ENCODE data around the gene STAT4. TPM values are rescaled to one million over a fixed set of nuclear protein-coding genes. Genes with fewer than 3 reads are reported as not detected.

The STAT4 gene
- total RNA-seq, 2 experiments from 2014 or later = 77.1 to 83.0 TPM

- Mint-ChIP-seq H3K36me3 (ENCODE audit: low read depth) (peaks cover 99% of the 10 kb centered on the region), H3K27me3 (no peaks in the 10 kb centered on the region), H3K9me3 (no peaks in the 10 kb centered on the region), H3K4me1 (ENCODE audit: low read depth) (peaks cover 33% of the 10 kb centered on the region), H3K27ac (peak overlapping the region; percentile 64), H3K4me3 (no peak overlapping the region)
- H3K27me3 ChIP-seq (ENCODE audit: control insufficient read depth in 1 of 2, insufficient read depth in 2 of 2, low read length in 2 of 2) = no peaks in the 10 kb centered on the region
- peaks cover 100% of the 10 kb centered on the region for H3K36me3 ChIP-seq (ENCODE audit: insufficient read depth, low read length)
- TF ChIP-seq CTCF (IDR thresholded peaks at IDR 0.05) = no peak
- ChIA-PET POLR2A (interaction anchor here (0.6 to 3.5 kb wide), 6 partner anchors 10 to 148 kb away, joined by 3 to 14 read pairs (median 7); no protein-coding TSS in a partner anchor), CTCF (no interaction called here)
- DNase-seq = no peak
- intact Hi-C loops (cut with DNase I, micrococcal nuclease) = no loop called here
- H3K27ac ChIP-seq (ENCODE audit: low read depth in 1 of 2, low read length in 2 of 2) = peak overlapping the region in 1 of 2 donors; percentile 15
- H3K9me3 ChIP-seq (ENCODE audit: control insufficient read depth in 1 of 2, insufficient read depth in 1 of 2, low read length in 2 of 2) = no peaks in the 10 kb centered on the region
- no peak overlapping the region for H3K4me3 ChIP-seq (ENCODE audit: low read length)
- ATAC-seq (ENCODE audit: poor library complexity) = no peak
- peaks cover 20% of the 10 kb centered on the region for H3K4me1 ChIP-seq (ENCODE audit: insufficient read depth, low read length)
Measured at GRCh38 chr2:190988910-190989309, 161.9 kb downstream of the STAT4 start.

- no peak overlapping the region for H3K4me3 Mint-ChIP-seq
- H3K4me1 ChIP-seq (ENCODE audit: insufficient read depth, low read length) = peaks cover 17% of the 10 kb centered on the region
- H3K36me3 Mint-ChIP-seq (ENCODE audit: low read depth) = peaks cover 99% of the 10 kb centered on the region
- intact Hi-C loops (cut with DNase I, micrococcal nuclease) = no loop called here
- peak overlapping the region; percentile 64 for H3K27ac Mint-ChIP-seq
- CTCF ChIA-PET = no interaction called here
- POLR2A ChIA-PET = interaction anchor here (0.6 to 3.5 kb wide), 6 partner anchors 9 to 42 kb away, joined by 3 to 14 read pairs (median 4); no protein-coding TSS in a partner anchor
- no peak overlapping the region for H3K27ac ChIP-seq (ENCODE audit: low read depth in 1 of 2, low read length in 2 of 2)
- ATAC-seq (ENCODE audit: poor library complexity) = no peak
- no peak for TF ChIP-seq CTCF (IDR thresholded peaks at IDR 0.05)
- no peak overlapping the region for H3K4me3 ChIP-seq (ENCODE audit: low read length)
- H3K27me3 ChIP-seq (ENCODE audit: control insufficient read depth in 1 of 2, insufficient read depth in 2 of 2, low read length in 2 of 2) = no peaks in the 10 kb centered on the region
- H3K27me3 Mint-ChIP-seq = no peaks in the 10 kb centered on the region
- H3K9me3 Mint-ChIP-seq = no peaks in the 10 kb centered on the region
- peaks cover 100% of the 10 kb centered on the region for H3K36me3 ChIP-seq (ENCODE audit: insufficient read depth, low read length)
- H3K9me3 ChIP-seq (ENCODE audit: control insufficient read depth in 1 of 2, insufficient read depth in 1 of 2, low read length in 2 of 2) = no peaks in the 10 kb centered on the region
- DNase-seq = no peak
- peaks cover 33% of the 10 kb centered on the region for H3K4me1 Mint-ChIP-seq (ENCODE audit: low read depth)
Measured at GRCh38 chr2:190987938-190988337, 162.9 kb downstream of the STAT4 start.

GRCh38 chr2:190987116-190987515 lies 163.7 kb downstream of the STAT4 start:
- intact Hi-C loops (cut with DNase I, micrococcal nuclease) = no loop called here
- CTCF ChIA-PET = interaction anchor here (1.0 kb wide), 1 partner anchor 137 kb away, joined by 4 read pairs; no protein-coding TSS in a partner anchor
- Mint-ChIP-seq H3K9me3 (no peaks in the 10 kb centered on the region), H3K36me3 (ENCODE audit: low read depth) (peaks cover 99% of the 10 kb centered on the region), H3K4me1 (ENCODE audit: low read depth) (peaks cover 41% of the 10 kb centered on the region), H3K4me3 (no peak overlapping the region), H3K27me3 (no peaks in the 10 kb centered on the region), H3K27ac (no peak overlapping the region)
- no peak overlapping the region for H3K27ac ChIP-seq (ENCODE audit: low read depth in 1 of 2, low read length in 2 of 2)
- no peaks in the 10 kb centered on the region for H3K27me3 ChIP-seq (ENCODE audit: control insufficient read depth in 1 of 2, insufficient read depth in 2 of 2, low read length in 2 of 2)
- no peak for TF ChIP-seq CTCF (IDR thresholded peaks at IDR 0.05)
- H3K4me3 ChIP-seq (ENCODE audit: low read length) = no peak overlapping the region
- peaks cover 100% of the 10 kb centered on the region for H3K36me3 ChIP-seq (ENCODE audit: insufficient read depth, low read length)
- no peak for ATAC-seq (ENCODE audit: poor library complexity)
- no peak for DNase-seq
- POLR2A ChIA-PET = interaction anchor here (0.6 to 3.5 kb wide), 4 partner anchors 13 to 42 kb away, joined by 3 to 14 read pairs (median 6); no protein-coding TSS in a partner anchor
- H3K9me3 ChIP-seq (ENCODE audit: control insufficient read depth in 1 of 2, insufficient read depth in 1 of 2, low read length in 2 of 2) = no peaks in the 10 kb centered on the region
- H3K4me1 ChIP-seq (ENCODE audit: insufficient read depth, low read length) = peaks cover 17% of the 10 kb centered on the region

All from CD4-positive, alpha-beta T cell (primary cell).